HG03108 (cell line): ENCODE data around the gene SOX10.
"Not testable (repeated sequence)": the region's sequence is repeated elsewhere in the genome, so short reads cannot be mapped to it uniquely, and the experiment has no call there.

ENCODE experiments used
- ATAC-seq: cut with Tn5 transposase; IDR thresholded peaks from one replicate; pipeline ENCODE4 v1.9.1; 2021; ENCODE audit warnings: moderate library complexity; ENCODE audit not compliant: unreplicated experiment

The SOX10 gene

DNA sequence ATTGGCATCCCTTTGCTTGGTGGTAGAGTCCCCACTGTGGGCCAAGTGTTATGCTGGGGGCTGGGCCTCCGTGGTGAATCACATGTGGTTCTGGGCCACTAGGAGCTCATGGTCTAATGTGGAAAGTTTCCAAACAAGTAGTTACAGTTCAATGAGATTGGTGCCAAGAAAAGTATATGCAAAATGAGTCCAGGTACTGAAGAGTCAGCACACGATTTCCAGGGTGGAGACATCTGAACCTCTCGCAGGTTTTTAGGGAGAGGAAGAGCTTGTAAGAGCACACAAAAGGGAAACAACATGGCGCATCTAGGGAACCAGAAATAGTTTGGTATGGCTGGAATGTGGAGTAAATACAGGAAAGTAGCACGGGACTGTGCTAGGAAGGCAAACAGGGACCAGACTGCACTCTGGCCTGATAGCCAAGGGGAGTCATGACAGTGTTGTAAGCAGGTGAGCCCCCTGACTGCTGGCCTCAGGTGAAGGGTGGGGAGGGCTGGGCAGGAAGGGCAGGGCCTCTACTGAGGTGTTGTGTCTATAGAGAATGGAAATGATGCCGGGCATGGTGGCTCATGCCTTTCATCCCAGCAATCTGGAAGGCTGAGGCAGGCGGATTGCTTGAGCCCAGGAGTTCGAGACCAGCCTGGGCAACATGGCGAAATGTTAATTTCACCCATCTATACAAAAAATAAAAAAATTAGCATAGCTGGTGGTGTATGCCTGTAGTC is 18.3 kb downstream of the SOX10 start:
- no peak for ATAC-seq

DNA sequence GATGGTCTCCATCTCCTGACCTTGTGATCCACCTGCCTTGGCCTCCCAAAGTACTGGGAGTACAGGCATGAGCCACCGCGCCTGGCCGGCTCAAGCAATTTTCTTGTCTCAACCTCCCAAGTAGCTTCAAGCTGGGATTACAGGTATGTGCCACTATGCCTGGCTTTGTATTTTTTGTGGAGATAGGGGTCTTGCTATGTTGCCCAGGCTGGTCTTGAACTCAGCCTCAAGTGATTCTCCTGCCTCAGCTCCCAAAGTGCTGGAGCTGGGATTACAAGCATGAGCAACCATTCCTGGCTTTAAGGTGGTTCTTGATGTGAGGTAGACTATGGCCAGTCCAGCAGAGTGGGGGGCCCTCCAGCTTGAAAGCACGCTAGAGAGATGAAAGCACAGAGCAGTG is 23.3 kb downstream of the SOX10 start:
- ATAC-seq, result no peak

DNA sequence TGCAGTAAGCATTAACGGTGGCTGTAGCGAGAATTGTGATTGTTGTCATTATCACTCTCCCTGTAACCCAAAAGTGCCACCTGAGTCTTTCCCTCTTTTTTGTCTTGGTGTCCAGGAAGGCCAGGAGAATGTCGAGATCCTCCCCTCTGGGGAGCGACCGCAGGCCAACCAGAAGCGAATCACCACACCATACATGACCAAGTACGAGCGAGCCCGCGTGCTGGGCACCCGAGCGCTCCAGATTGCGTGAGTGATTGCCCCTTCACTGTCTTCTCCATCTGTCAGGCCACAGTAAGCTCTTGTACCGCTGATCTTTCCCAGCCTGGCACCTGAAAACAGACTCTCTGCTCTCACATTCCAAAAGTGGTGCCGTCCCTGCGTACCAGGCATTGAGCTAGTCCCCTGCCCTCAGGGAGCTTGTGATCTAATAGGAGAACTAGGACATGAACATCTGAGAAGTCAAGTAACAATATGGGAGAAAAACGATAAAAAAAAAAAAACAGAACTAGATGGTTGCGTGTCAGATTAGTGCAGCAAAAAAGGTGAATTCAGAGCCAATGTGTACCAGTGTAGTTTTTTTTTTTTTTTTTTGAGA is 25.0 kb downstream of the SOX10 start:
- no peak for ATAC-seq

DNA sequence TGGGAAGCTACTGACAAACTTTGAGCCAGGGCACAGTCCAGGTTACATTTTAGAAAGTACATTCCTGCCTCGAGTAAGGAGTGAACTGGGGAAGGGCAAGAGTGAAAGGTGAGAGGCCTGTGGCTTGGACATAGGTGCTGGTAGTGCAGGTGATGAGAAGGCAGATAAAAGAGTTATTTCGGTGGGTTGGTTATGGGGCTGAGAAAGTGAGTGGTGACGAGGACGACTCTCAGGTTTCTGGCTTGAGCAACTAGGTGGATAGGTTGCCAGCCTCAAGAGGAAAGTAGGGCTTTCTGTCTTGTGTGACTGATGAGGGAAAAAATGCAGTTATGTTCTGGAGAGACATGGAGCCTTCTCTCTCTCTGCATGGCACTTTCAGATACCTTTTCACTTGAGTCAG is 27.1 kb downstream of the SOX10 start:
- ATAC-seq, result no peak

DNA sequence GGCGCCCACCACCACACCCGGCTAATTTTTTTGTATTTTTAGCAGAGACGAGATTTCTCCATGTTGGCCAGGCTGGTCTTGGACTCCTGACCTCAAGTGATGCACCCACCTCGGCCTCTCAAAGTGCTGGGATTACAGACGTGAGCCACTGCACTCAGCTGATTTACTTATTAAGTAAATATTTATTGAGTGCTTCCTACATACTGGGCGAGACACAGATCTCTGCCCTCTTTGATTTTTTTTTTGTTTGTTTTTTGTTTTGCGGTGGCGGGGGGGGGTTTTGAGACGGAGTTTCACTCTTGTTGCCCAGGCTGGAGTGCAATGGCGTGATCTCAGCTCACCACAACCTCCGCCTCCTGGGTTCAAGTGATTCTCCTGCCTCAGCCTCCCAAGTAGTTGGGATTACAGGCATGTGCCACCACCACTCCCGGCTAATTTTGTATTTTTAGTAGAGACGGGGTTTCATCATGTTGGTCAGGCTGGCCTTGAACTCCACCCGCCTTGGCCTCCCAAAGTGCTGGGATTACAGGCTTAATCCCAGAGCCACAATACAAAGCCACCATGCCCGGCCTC is 28.4 kb downstream of the SOX10 start:
- ATAC-seq, result not testable (repeated sequence)

DNA sequence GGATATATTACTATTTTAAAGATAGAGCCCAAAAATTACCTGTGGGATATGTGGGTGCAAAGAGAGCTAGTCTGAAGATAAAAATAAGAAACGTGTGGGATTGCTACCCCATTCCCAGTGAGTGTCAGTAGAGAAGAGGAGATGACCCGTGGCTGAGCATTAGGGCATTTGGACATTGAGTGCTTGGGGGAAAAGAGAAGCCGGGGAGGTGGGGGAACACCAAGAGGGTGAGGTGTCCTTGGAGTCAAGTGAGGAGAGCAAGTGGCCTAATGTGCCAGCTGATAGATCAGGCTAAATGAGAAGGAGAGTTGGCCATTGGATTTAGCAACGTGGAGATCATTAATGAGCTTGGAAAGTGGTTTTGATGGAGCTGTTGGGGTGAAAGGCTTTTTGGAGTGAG is 29.7 kb downstream of the SOX10 start:
- no peak for ATAC-seq

DNA sequence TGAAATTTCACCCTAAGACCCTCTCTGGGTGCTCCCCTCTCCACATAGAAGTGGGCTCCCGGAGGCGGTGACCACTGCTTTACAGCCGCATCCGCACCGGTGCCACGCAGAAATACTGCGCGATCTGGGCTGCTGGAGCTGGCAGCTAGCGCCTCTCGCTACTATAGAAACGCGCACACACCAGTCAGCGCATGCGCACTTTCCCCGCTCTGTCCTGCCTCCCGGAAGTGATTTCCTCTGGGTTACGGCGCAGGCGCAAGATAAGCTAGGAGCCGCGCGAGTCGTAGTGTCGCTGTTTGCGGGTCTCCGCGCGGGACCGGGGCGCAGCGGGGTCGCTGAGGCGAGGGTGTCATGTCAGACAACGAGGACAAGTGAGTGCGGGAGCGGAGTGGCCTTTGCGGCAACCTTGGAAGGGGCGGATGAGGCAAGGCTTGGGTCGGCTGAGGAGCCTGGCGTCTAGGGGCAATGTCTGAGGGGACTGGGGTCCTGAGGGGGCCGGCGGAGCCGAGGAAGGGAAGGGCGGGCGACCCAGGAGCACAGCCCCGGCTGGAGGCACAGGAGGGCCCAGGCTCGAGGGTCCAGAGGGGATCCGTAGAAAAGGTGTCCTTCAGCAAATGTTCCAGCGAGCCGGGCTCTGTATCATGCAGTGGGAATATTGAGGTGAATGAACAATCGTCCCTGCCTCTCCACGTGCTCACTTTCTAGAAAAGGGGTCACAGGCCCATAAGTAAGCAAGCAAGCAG is 30.7 kb downstream of the SOX10 start, which contains the start of the genes C22orf23 and POLR2F:
Gene C22orf23, minus strand, starts transcription at position 165 of the 743 bp plus-strand sequence. CDS start 452 bp downstream, outside the sequence.
Gene POLR2F, plus strand, starts transcription at position 263 of the 743 bp plus-strand sequence. Its CDS starts 89 bp downstream, at position 352.
- peak; percentile 83 for ATAC-seq

DNA sequence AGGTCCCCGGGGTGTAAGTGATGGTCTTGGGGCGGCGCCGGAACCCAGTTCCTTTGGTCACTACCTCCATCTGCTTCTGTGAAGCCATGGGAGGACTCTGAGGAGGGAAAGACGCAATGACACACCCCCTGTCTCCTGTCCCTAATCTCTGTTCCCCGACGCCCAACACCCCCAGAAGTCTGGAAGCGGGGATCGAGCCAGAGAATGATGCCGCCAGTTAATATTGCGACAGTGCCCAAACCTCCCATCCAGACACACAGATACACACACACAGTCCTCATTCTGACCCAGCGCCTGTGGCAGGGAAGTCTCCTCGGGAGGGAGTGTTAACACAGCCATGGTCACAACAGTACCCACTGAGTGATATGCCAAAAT is 31.3 kb downstream of the SOX10 start:
- ATAC-seq, result no peak

DNA sequence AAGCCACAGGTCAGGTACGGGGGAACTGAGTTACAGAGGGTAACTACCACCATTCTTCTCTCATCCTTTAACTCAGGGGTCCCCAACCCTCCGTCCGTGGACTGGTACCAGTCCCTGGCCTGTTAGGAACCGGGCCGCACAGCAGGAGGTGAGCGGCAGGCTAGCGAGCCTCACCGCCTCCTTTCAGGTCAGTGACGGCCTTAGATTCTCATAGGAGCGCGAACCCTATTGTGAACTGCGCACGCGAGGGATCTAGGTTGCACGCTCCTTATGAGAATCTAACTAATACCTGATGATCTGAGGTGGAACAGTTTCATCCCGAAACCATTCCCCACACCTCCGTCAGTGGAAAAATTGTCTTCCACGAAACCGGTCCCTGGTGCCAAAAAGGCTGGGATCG is 31.7 kb downstream of the SOX10 start:
- not testable (repeated sequence) for ATAC-seq

DNA sequence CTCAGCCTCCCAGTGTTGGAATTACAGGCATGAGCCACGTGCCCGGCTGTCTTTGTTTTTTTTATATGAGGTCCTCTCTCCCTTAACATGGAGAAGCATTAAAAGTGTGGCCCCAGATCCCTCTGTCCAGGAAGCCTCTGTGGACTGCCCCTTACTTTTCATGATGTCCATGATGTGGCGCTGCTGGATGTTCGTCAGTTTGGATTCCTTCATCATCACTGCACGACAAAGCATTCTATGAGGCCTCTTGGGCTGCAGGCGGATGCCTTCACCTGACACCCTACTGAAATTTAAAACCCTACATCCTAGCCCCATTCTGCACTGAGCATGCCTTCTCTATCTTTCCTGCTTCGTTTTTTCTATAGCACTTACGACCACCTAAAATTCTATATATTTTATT is 33.0 kb downstream of the SOX10 start:
- no peak for ATAC-seq

DNA sequence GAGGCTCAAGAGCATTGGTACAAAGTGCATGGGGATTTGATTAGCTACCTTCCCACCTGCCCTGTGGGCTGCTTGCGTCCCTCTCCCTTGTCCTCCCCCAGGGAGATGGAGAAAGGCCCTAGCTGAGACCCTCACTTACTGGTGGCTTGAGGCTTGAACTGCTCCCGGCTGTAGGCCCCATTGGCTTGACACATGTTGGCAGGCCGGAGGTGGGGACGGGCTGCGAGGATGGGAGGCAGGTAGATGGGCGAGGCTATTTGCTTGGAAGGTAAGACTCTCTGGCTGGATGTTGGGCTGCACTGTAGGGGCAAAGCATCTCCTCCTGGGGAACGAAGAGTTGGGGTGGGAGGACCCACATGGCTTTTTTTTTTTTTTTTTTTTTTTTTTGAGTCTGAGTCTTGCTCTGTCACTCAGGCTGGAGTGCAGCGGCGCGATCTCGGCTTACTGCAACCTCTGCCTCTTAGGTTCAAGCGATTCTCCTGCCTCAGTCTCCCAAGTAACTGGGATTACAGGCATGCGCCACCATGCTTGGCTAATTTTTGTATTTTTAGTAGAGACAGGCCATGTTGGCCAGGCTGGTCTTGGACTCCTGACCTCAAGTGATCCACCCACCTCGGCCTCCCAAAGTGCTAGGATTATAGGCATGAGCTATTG is 37.1 kb downstream of the SOX10 start:
- not testable (repeated sequence) for ATAC-seq

DNA sequence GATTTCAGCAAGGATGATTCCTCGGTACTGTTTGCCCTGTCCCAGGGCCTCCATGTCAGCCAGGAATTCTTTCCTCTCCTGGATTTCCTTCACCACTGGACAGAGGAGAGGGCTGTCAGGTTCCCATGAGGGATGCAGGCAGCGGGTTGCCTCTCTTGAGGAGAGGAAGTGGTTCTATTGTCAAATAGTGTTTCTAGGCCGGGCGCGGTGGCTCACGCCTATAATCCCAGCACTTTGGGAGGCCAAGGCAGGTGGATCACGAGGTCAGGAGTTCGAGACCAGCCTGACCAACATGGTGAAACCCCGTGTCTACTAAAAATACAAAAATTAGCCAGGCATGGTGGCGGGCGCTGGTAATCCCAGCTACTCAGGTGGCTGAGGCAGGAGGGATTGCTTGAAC is 39.9 kb downstream of the SOX10 start:
- ATAC-seq, result not testable (repeated sequence)

DNA sequence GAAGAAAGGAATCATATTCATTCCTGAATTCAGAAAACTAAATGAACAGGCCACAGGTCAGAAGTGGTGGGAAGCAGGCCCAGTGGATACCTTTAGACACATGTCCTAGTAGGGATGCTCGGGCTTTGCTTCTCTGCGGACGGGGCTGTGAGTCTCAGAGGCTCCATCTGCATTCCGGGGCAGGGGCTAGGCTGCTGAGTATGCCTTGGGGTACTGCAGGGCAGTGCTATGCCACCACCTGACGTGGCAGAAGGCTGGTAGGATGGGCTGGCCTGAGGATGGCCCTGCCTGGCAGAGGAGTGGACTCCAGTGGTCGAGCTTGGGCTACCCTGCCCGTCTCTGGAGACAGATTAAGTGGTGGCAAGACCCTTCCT is 40.5 kb downstream of the SOX10 start:
- no peak for ATAC-seq

DNA sequence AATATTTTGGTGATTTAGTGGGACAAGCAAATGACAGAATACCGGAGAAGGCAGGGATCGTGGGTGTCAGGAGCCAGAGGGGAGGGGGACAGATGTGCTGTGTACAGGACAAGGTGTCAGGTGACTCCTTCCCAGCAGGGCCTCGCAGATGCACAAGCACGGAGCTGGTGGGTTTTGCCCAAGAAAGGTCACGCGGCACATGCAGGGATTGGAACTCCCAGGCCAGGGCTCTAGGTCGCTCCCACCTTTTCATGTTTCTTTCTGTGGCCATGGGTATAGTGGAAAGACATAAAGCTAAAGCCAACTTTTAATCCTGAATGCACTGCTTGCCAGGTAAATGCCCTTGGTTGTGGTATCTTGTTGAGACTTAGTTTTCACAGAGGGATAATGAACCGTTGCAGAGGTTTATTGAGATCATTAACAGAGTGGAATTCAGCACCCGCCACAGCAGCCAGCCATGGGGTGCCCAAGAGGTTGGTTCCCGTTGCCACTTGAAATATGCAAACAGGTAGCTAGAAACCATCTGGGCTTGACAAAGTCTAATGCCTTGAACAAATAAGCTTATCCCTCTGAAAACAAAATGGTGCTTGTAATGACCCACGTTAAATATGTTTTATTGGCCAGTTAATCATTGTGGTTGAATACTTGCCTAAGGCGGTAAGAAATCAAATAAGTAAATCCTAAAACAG is 41.1 kb downstream of the SOX10 start:
- ATAC-seq, result no peak

DNA sequence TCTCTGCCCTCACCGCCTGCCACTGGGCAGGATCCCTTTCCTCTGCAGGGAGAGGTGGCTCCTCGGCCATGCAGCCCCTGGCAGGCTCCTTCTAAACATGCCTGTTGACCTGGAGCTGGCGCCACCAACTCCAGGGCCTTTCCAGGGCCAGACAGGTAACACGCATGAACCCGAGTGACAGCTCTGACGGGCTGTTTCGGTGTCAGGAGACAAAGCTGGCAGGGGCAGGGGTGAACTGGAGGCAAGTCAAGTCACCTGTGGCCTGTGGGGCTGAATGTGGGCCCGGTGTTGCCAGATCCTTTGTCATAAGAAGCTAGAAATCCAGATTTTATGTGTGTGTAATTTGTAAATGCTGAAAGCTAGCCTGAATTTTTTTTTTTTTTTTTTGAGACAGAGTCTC is 42.2 kb downstream of the SOX10 start:
- ATAC-seq, result no peak

DNA sequence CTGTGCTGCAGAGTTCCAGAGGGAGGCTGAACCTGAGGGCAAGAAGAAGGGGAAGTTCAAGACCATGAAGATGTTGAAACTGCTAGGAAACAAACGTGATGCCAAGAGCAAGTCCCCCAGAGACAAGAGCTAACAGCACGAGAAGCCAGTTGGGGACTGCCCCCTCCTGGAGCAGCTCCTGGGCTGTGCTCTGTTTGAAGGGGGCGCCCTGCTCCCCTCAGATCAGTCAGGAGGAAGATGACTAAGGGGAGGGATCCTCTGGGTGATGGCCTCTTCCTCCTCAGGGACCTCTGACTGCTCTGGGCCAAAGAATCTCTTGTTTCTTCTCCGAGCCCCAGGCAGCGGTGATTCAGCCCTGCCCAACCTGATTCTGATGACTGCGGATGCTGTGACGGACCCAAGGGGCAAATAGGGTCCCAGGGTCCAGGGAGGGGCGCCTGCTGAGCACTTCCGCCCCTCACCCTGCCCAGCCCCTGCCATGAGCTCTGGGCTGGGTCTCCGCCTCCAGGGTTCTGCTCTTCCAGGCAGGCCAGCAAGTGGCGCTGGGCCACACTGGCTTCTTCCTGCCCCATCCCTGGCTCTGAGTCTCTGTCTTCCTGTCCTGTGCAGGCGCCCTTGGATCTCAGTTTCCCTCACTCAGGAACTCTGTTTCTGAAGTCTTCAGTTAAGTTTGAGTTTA is 43.5 kb downstream of the SOX10 start:
- ATAC-seq, result no peak

DNA sequence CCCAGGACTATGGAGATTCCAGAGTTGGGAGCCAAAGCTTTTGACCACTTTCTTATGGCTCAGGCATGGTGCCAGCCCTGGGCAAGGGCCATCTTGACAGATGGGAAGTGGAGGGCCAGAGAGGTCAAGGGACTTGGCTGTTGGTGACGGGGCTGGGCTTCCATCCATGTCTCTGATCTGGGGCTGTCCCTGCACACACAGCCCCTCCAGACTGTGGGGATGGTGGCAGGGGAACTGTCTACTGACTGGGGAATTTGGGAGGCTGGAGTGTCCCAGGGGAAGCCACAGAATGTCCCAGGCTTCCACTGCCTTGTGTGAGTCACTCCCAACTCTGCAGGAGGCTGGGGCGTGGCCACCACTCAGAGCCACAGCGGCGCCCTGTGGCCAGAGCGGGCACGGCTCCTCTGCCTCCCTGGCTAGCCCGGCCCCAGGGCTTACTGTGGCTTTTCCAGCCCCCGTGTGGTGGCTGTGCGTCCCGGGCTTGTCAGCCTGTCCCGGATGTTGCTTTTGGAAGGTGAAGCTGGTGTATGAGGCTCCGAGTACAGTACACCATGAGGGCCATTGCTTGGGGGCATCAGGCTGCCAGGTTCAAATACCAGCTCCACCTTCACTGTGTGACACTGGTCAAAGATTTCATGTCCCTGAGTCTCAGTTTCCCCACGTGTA is 50.5 kb downstream of the SOX10 start:
- ATAC-seq, result peak; percentile 88

DNA sequence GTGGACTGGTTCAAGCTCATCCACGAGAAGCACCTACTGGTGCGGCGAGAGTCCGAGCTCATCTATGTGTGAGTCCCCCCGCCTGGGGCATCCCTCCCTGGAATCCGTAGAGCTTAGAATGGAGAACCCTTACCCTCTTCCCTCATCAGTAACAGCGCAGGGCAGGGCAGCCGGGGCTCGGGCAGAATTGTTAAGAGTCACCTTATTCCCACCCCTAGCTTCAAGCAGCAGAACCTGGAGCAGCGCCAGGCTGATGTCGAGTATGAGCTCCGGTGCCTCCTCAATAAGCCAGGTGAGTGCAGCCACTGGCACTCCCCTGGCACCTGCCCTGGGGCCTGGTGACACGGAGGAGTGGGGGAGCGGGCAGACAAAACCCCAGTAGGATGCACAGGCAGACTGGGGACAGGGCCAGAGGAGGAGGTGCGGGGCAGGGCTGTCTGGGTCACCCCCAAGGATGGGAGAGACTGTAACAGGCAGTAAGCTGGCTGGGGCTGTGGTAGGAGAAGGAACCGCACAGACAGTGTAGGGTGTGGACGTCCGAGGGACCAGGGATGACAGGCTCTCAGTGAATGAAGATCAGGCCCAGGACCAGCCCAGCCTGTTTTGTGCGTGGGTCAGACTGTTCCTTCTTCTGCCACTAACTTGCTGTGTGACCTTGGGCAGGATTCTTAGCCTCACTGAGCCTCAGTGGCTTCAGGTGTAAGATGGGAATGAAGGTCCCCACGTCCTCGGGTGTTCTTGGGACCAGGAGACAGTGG is 51.4 kb downstream of the SOX10 start:
- ATAC-seq, result no peak

DNA sequence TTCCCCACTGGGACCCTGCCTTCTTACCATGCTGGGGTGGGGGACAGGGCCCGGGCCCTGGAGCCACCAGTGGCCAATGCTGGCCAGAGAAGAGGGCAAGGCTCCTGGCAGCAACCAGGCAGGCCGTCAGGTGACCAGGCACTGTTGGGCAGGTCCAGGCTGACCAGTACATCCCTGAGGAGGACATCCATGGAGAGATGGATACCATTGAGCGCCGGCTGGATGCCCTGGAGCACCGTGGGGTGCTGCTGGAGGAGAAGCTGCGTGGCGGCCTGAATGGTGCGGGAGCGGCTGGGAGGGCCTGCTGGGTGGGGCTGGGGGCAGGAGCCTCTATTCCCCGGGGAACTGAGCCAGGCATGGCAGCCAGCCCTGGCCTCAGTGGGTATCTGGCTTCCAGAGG is 52.0 kb downstream of the SOX10 start:
- no peak for ATAC-seq
